WI38 (cell line): Measurements from ENCODE around the gene SLC17A1.

Experiments used
- H3K4me3 ChIP-seq: 2 replicates; pipeline ENCODE4 v1.5.1; 2011; ENCODE audit warnings: low read depth, mild to moderate bottlenecking, control low read depth, low read length
- CTCF ChIP-seq: IDR thresholded peaks from 2 replicates; pipeline ENCODE4 v1.5.1; 2012; ENCODE audit warnings: low read depth, mild to moderate bottlenecking, control low read depth, low read length

Gene SLC17A1

DNA sequence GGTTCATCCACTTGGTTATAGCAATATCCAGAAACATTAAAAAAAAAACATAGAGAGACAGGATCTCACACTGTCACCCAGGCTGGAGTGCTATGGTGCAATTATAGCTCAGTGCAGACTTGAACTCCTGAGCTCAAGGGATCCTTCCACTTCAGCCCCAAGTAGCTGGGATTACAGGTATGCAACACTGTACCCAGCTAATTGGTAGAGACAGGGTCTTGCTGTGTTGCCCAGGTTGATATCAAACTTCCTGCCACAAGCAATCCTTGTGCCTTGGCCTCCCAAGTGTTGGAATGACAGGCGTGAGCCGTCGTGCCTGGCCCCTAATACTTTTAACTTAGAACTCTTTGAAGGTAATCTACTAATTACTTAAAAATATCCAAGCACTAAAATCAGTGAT is 818 bp upstream of the SLC17A1 start:
- TF ChIP-seq CTCF: no peak
- no peak overlapping the region for H3K4me3 ChIP-seq

GRCh38 chr6:25832307-25832662 is 433 bp upstream of the SLC17A1 start:
- no peak overlapping the region for H3K4me3 ChIP-seq
- no peak for TF ChIP-seq CTCF

DNA sequence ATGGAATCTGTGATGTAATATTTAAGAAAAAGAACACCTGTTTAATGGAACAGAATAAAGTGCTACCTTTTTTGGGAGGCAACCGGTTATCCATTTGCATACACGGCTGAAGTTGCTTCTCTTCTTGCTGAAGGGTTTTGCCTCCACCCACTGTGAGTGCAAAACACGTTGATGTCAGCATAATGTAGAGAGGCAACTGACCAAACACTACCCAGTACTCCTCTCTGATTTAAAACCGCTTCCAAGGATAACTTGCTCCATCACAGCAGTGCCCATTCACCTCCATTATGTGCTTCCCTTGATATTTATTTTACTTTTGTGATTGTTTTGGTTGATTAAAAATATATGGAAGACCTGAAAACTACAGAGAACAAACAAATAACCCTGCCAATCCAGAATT is 1.4 kb downstream of the SLC17A1 start:
- H3K4me3 ChIP-seq: no peak overlapping the region
- TF ChIP-seq CTCF: no peak

DNA sequence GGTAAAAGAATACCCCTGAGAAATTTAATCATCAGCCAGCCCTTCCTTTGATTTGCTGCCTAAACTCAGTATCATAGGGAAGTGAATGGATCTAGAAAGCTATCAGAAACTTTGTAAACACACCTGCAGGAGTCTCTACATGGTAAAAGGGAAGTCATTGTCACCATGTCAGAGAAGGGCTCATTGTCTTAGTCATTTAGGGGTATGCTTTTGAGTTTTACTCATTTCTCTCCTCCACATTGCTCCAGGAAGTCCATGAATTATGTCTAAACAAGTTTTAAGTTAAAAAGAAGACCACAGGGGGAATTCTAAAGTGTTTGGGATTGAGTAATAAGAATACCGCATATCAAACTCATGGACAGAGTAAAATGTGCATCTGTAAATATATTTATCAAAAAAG is 2.5 kb downstream of the SLC17A1 start:
- TF ChIP-seq CTCF: no peak
- H3K4me3 ChIP-seq: no peak overlapping the region

DNA sequence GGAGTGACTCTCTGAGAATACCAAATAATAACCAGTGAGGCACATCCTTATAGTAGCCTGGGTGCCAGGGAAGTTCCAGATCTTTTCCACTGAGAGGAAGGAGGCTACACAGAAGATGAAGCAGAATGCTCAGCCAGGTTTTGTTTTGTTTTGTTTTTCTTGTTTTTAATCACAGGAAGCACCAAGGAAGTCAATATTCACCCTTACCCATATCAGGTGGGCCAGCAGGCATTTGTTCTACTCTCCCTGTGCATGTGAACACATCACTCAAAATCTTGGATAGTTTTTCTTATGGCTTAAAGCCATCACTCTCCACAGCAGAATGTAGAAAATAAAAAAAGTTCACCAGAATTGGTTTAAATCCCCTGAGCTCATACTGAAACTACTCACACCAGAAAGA is 10.5 kb downstream of the SLC17A1 start:
- TF ChIP-seq CTCF: no peak
- no peak overlapping the region for H3K4me3 ChIP-seq

DNA sequence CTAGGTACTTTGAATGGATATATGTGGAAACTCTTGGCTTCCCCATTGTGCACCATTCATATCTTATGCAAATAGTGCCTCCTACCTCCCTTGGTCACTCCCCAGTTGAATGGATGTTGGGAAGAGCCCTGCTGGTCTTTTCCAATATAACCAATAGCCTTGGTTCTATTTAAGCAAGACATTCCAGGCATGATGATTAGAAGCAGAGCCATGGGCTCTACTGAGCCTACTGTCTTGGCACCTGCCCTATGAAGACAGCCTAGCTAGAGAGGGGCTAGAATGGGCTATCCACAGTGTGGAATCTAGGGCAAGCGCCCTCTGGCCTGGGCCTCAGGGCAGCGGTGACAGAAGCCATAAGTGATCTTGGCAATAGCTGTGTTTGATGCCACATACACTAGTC is 15.6 kb downstream of the SLC17A1 start:
- no peak overlapping the region for H3K4me3 ChIP-seq
- TF ChIP-seq CTCF: no peak

DNA sequence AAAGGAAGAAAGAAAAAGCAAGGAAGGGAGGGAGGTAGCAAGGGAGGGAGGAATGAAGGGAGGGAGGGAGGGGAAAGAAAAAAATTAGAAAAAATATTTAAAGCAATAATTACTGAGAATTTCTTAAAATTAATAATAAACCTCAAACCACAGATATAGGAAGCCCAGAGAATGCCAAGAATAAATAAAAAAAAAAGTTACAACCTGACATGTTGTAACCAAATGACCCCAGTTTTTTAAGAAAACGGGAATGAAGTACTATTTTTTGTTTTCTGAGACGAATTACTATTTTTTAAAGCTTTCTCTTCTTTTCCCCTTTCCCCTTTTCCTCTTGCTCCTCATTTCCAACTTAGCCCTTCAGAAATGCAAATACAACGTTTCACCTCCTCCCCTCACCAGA is 16.7 kb downstream of the SLC17A1 start:
- no peak overlapping the region for H3K4me3 ChIP-seq
- TF ChIP-seq CTCF: no peak
